ENCODE results near the gene STK32C.
"Not testable (repeated sequence)": the region's sequence is repeated elsewhere in the genome, so short reads cannot be mapped to it uniquely, and the experiment has no call there.

Gene STK32C

DNA sequence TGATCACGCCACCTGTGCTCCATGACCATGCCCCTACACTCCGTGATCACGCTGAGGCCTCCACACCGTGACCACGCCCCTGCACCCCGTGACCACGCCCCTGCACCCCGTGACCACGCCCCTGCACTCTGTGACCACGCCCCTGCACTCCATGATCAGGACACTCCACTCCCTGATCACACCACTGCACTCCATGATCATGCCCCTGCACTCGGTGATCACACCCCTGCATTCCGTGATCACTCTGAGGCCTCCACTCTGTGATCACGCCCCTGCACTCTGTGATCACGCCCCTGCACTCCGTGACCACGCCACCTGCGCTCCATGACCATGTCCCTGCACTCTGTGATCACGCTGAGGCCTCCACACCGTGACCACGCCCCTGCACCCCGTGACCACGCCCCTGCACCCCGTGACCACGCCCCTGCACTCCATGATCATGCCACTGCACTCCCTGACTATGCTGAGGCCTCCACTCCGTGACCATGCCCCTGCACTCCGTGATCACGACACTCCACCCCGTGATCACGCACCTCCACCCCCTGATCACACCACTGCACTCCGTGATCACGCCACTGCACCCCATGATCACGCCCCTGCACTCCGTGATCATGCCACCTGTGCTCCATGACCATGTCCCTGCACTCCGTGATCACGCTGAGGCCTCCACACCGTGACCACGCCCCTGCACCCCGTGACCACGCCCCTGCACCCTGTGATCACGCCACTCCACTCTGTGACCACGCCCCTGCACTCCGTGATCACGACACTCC lies 27.7 kb downstream of the STK32C start:
- no peak for DNase-seq

- DNase-seq: no peak
Measured at GRCh38 chr10:132277311-132277741, 30.4 kb downstream of the STK32C start.

DNA sequence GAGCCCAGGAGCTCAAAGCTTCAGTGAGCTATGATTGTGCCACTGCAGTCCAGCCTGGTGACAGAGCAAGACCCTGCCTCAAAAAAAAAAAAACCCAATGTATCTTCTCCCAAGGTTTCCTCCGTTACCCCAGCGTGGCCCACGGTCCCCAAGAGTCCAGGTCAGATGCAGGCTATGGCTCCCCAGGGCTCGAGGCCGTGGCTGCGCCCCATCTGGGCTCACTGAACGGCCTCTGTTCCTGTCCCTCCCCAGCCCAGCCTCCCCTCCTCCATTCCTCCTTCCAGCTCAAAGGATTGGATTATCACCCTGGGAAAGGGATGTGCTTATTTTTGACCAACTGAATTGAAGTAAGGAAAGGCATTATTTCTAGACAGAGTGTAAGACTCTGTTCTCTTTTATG lies 31.0 kb downstream of the STK32C start:
- no peak for DNase-seq

GRCh38 chr10:132276179-132276675 lies 31.5 kb downstream of the STK32C start:
- no peak for DNase-seq

GRCh38 chr10:132275426-132276178 lies 32.1 kb downstream of the STK32C start:
- no peak for DNase-seq

DNA sequence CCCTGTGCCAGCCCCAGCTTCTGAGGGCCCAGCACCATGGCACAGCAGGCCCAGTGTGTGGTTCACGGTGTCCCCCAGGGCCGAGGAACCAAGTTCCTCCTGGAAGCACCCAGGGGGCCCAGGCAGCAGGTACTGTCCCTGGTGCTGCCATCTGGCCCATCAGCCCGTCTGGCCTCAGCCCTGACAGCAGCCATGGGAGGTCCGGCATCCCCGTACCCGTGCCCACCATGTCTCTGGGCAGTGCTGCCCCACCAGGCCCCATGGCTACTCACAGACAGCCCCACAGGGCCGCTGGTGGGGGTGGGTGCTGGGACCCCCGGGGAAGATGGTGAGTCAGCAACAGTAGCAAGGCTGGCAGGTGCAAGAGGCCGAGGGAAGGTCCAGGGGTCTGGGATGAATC lies 32.8 kb downstream of the STK32C start:
- no peak for DNase-seq

GRCh38 chr10:132274581-132274980 lies 33.2 kb downstream of the STK32C start:
- DNase-seq: no peak

DNA sequence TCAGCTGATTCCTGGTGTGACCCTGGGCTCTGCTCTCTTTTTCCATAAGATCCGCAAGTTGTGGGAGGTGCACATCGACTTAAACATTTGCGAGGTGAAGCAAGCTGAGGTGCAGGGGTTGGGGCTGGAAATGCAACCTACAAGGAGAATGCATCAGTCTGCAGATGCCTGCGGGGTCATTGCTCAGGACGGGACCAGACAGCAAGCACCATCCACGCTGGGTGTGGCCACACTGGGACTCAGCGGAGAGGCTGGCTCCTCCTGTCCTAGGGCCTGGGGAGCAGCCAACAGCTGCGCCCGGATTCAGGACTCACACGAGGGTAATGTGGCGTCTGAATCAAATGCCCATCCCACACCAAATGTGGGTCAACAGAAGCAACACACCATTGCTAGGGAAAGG lies 33.8 kb downstream of the STK32C start:
- no peak for DNase-seq

DNA sequence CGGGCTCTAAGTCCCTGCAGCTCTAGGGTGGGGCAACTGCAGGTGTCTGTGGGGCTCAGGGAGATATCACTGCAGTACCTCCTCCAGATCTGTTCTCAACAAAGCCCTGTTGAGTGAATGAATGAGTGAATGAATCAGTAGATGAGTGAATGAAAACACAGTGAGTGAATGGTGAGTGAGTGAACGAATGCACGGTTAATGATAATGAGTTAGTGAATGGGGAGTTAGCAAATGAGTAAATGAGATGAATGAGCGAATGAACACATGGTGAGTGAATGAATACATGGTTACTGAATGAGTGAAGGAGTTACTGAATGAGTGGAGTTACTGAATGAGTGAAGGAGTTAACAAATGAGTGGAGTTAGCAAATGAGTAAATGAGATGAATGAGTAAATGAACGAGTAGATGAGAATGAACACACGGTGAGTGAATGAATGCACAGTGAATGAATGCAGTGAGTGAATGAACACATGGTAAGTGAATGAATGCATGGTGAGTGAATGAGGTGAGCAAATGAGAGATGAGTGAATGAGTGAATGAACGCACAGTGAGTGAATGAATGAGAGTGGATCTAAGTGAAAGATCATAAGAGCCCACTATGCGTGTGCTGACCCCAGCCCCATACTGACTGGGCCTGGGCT lies 34.3 kb downstream of the STK32C start:
- DNase-seq: no peak

DNA sequence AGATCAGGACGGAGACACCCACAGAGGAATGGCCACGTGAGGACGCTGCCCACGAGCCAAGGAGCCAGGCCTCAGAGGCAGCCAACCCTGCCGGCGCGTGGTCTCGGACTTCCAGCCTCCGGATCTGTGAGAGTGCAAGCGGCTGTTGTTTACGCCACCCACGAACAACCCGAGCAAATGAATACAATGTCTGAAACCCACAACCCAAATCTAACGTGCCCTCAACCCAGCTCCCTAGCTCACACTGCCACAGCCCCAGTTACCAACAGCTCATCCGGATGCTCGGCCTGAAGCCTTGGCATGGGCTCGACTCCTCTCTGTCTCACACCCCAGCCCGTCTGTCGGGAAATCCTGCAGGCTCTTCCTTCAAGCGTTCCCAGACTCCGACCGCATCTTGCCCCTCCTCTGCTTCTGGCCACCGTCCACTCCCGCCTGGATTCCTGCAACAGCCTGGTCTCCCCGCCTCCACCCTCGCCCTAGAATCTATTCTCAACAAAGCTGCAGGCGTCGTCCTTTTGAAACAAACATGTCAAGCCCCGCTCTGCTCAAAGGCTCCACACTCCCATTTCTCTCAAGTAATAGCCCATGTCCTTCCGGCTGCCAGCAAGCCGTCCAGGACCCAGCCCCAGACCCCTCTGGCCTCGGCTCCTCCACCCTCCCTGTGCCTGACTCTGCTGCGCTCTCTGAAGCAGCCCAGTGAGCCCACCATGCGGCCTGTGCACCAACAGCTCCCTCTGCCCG lies 35.3 kb downstream of the STK32C start:
- no peak for DNase-seq

- DNase-seq: no peak
Measured at GRCh38 chr10:132271458-132272230, 36.1 kb downstream of the STK32C start.

GRCh38 chr10:132270721-132271457 lies 36.9 kb downstream of the STK32C start:
- no peak for DNase-seq

DNA sequence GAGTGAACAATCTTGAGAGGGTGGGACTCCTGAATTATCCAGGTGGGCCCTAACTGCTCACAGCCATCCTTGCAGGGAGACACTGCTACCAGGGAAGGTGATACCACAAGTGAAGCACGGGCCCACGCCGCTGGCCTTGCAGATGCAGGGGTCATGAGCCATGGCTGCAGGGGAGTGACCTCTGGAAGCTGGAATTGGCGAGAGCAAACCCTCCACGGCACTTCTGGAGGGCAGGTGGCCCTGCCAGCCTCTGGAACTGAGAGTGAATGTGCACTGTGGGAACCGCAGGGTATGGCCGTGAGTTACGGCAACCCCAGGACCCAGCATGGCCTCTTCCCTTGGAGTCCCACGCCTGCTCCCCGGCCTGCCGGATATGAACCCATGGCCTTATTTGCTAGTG lies 37.5 kb downstream of the STK32C start:
- no peak for DNase-seq

DNA sequence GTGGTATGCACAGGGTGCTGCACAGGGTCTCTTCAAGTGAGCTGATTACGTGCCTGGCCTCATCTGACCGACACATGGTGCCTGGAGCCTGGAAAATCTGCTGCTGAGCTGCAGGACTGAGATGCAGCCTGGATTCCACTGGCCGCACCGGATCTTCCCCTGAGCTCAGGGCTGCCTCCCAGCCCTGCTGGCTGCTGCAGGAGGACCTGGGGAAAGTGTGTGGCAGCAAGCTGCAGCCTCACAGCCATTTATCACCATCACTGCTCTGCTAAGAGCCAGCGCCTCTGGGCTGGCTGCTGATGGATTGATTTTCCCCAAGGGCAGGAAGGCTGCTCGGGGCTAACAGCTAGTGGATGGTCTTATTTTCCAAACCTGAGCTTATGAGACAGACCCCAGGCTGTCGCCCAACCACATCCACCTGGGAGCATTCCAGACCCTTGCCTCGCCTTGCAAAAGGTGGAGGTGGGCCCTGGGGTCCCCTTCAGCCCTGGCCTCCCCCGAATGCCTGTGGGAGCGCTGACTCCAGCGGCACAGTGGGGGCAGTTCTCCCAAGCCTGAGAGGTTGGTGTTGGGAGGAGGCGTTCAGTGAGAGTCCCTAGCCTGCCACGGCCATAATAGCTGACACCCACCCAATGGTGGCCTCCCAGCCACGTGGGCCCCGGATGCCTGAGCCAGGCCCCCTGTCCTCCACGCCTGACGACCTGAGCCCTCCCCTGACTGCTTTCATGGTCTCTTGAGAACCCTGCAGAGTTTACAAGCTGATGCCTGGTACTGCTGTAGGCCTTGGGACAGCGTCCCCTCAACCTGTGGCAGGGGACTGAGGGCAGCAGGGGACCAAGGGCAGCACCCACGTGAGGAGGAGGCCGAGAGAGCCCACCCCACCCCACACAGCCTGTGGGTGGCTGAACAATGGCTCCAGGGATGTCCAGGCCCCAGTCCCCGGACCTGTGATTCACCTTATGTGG lies 38.2 kb downstream of the STK32C start:
- DNase-seq: no peak

DNA sequence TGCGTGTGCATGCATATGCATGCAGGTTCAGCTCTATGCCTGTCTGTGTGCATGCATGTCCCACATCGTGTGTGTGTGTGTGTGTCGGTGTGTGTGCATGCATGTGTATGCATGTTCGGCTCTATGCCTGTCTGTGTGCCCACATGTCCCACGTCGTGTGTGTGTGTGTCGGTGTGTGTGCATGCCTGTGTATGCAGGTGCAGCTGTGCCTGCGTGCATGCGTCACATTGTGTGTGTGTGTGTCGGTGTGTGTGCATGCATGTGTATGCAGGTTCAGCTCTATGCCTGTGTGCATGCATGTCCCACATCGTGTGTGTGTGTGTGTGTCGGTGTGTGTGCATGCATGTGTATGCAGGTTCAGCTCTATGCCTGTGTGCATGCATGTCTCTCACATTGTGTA lies 39.8 kb downstream of the STK32C start:
- not testable (repeated sequence) for DNase-seq

GRCh38 chr10:132266594-132267161 lies 41.1 kb downstream of the STK32C start:
- DNase-seq: no peak

DNA sequence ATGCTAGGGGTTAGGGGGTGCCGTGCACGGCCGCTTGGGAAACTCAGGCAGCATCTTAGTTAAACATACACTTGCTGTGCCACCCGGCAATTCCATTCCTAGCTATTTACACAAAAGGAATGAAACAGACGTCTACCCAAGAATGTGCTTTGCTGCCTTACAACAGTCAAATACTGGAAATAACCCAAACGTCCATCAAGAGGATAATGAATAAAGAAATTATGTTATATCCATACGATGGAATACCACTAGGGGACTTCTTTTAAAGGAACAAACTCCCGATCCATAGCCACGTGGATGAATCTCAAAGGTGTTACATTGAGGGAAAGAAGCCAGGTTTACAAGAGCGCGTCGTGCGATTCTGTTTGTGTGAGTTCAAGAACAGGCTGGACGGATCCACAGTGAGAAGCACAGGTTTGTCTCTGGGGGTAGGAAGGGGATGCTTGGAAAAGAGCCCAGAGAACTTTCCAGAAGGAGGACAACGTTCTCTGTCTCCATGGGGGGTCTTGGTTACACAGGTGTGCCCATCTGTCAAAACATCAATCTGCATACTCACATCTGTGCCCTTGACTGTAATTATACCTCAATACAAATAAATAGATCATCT lies 41.8 kb downstream of the STK32C start:
- no peak for DNase-seq

DNA sequence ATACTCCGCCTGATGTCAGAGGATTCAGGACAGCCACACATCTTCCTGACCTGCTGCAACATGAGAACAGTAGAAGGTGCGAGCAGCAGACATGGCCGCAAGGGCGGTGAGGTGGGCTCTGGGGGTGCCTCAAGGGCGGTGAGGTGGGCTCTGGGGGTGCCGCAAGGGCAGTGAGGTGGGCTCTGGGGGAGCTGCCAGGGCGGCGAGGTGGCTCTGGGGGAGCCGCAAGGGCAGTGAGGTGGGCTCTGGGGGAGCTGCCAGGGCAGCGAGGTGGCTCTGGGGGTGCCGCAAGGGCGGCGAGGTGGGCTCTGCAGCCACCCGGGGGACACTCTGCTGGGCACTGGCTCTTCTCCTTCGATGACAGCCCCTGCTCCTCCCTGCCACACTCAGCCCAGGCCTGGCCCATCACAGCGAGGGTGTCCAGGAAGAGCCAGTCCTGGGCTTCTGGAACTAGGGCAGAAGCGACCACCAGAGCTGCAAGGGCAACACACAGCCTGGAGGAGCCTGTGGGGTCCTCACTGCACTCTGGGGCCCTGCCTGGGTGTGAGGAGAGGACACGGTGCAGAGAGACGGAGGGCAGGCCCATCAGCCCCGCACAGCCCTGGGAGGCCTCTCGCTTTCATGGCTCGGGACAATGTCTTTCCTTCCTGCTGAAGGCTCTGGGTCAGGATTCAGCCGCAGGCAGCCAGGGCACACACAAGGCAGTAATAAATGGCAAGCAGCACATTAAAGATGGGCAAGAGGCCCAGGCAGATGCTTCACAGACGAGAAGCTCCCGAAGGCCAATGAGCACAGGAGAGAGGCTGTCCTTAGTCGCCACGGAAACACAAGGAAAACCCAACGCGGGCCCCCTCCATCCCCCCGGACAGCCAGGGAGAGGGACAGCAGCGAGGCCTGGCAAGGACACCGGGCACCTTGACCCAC lies 42.5 kb downstream of the STK32C start:
- DNase-seq: no peak

Measured in hematopoietic multipotent progenitor cell treated with erythropoietin and hydrocortisone succinate and interleukin-3 and kit ligand, for 4 days (in vitro differentiated cells).